Measurements from ENCODE around the gene RGS18. TPM values are rescaled to one million over a fixed set of nuclear protein-coding genes. Genes with fewer than 3 reads are reported as not detected.
A peak's percentile ranks its signal among the peaks of the same experiment; 100 is the strongest.

Gene RGS18, protein sequence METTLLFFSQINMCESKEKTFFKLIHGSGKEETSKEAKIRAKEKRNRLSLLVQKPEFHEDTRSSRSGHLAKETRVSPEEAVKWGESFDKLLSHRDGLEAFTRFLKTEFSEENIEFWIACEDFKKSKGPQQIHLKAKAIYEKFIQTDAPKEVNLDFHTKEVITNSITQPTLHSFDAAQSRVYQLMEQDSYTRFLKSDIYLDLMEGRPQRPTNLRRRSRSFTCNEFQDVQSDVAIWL
- total RNA-seq (10 to 100 TPM; 29.2 to 84.7 (median 46.9) TPM), polyA plus RNA-seq (10 to 100 TPM in 2 of 3 donors, 1 to 10 TPM in 1; 5.5 to 14.6 (median 11.3) TPM)
- long read RNA-seq, donor 1, transcript RGS18-201 (5 exons, 2,150 nt) = major isoform, 22 of 23 reads
- long read RNA-seq, donor 1, partial matches to known transcripts = 0 of 23 reads
- long read RNA-seq, donor 1, other reads (novel, unspliced or antisense) = 0 of 23 reads
- long read RNA-seq, donor 2, transcript RGS18-201 (5 exons, 2,150 nt) = major isoform, 8 of 8 reads
- long read RNA-seq, donor 2, partial matches to known transcripts = 0 of 8 reads
- long read RNA-seq, donor 2, other reads (novel, unspliced or antisense) = 0 of 8 reads

GRCh38 chr1:192158181-192158580 is at the start of gene RGS18:
Gene RGS18 (plus strand): TSS chr1:192158462. CDS start chr1:192158638, 176 bp downstream.
- 21 to 39% (median 26%) methylated on average over 3 of the region's 3 CpGs for WGBS, 5 donors
- intact Hi-C loops (cut with DNase I; ENCODE audit: low total_unique reads) = no loop called here
- Histone ChIP-seq H3K36me3 (no peaks in the 10 kb centered on the region), H3K4me1 (peaks cover 0 to 4% (median 0%) of the 10 kb centered on the region in 6 donors), H3K27me3 (replicated peaks in 1 of 7) (no peaks in the 10 kb centered on the region), H3K4me3 (peak within 1 kb of the TSS in 4 of 8 donors; percentile 7 to 50 (median 13)), H3K9me3 (no peaks in the 10 kb centered on the region), H3K27ac (peak within 1 kb of the TSS in 7 of 8 donors; percentile 79 to 93 (median 85))
- no peak for DNase-seq
- TF ChIP-seq POLR2A (IDR thresholded peaks at IDR 0.05) = no peak
- peak in 1 of 3 donors; percentile 15 for TF ChIP-seq POLR2AphosphoS5 (IDR thresholded peaks at IDR 0.05)
- TF ChIP-seq CTCF (IDR thresholded peaks at IDR 0.05 in 8 of 11, conservative IDR thresholded peaks at IDR 0.05 in 3 of 11) = no peak

DNA sequence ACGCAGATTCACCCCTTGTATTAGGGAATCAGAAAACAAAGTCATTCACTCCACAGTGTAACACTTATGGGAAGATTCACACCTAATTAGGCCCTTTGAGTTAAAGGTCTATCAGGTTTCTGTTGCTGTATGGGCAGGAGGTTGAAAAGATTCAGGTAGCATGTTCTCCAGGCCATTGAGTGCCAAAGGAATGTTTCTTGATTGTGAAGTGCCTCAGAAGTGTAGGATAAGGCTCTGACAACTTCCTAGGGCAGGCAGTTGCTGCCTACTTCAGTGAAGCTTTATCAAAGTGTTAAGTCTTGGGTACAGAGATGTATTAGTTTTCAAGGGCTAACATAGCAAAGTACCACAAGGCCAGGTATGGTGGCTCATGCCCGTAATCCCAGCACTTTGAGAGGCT is 48.7 kb upstream of the RGS18 start:
- intact Hi-C loops (cut with DNase I; ENCODE audit: low total_unique reads) = no loop called here
- Histone ChIP-seq H3K9me3 (peaks cover 0 to 5% (median 0%) of the 10 kb centered on the region in 8 donors), H3K27ac (no peak overlapping the region), H3K27me3 (replicated peaks in 1 of 7) (no peaks in the 10 kb centered on the region), H3K4me1 (no peaks in the 10 kb centered on the region), H3K36me3 (no peaks in the 10 kb centered on the region), H3K4me3 (no peak overlapping the region)
- TF ChIP-seq POLR2AphosphoS5 (IDR thresholded peaks at IDR 0.05) = no peak
- no peak for TF ChIP-seq CTCF (IDR thresholded peaks at IDR 0.05 in 8 of 11, conservative IDR thresholded peaks at IDR 0.05 in 3 of 11)
- no peak for TF ChIP-seq POLR2A (IDR thresholded peaks at IDR 0.05)
- WGBS, 5 donors = 82 to 100% (median 95%) methylated on average over 2 of the region's 2 CpGs
- no peak for DNase-seq

GRCh38 chr1:192115000-192115399 is 43.3 kb upstream of the RGS18 start:
- TF ChIP-seq POLR2AphosphoS5 (IDR thresholded peaks at IDR 0.05) (no peak), POLR2A (IDR thresholded peaks at IDR 0.05) (no peak), CTCF (IDR thresholded peaks at IDR 0.05 in 8 of 11, conservative IDR thresholded peaks at IDR 0.05 in 3 of 11) (no peak)
- DNase-seq = no peak
- H3K36me3 ChIP-seq = no peaks in the 10 kb centered on the region
- no peaks in the 10 kb centered on the region for H3K4me1 ChIP-seq
- H3K27me3 ChIP-seq (replicated peaks in 1 of 7) = no peaks in the 10 kb centered on the region
- no peak overlapping the region for H3K27ac ChIP-seq
- H3K9me3 ChIP-seq = peaks cover 0 to 5% (median 0%) of the 10 kb centered on the region in 8 donors
- H3K4me3 ChIP-seq = no peak overlapping the region
- intact Hi-C loops (cut with DNase I; ENCODE audit: low total_unique reads) = no loop called here
- 86 to 94% (median 89%) methylated on average over 3 of the region's 3 CpGs for WGBS, 5 donors

- Histone ChIP-seq H3K36me3 (no peaks in the 10 kb centered on the region), H3K27me3 (replicated peaks in 1 of 7) (no peaks in the 10 kb centered on the region), H3K9me3 (peaks cover 0 to 6% (median 2%) of the 10 kb centered on the region in 8 donors), H3K27ac (no peak overlapping the region), H3K4me1 (no peaks in the 10 kb centered on the region), H3K4me3 (no peak overlapping the region)
- intact Hi-C loops (cut with DNase I; ENCODE audit: low total_unique reads) = no loop called here
- TF ChIP-seq POLR2A (IDR thresholded peaks at IDR 0.05) (no peak), POLR2AphosphoS5 (IDR thresholded peaks at IDR 0.05) (no peak)
- DNase-seq = no peak
- WGBS, 5 donors = 54 to 81% (median 64%) methylated on average over 2 of the region's 2 CpGs
Measured at GRCh38 chr1:192118881-192119405, 39.3 kb upstream of the RGS18 start.

Data from spleen (tissue), 13 donors.